Activated T-helper 2 cell treated with anti-CD3 and anti-CD28 coated beads, Interferon-gamma antibody, Interleukin-2, Interleukin-4, amounts not matched to agents 10 μg/mL and 5 μg/mL and 100 μg/mL, durations not matched to agents 14 hours and 24 hours and 36 hours (primary cell): ENCODE measurements around the gene KCTD3. TPM values are rescaled to one million over a fixed set of nuclear protein-coding genes. Genes with fewer than 3 reads are reported as not detected.

ENCODE experiments used
- DNase-seq: peaks from one replicate; pipeline ENCODE4 v3.0.0; 2021; ENCODE audit warnings: low spot score
- H3K27ac Mint-ChIP-seq: one replicate; pipeline ENCODE4 v1.8.0; 2021; ENCODE audit warnings: mixed read lengths
- H3K27me3 Mint-ChIP-seq: one replicate; pipeline ENCODE4 v1.8.0; 2021; ENCODE audit warnings: low read depth, mixed read lengths
- H3K36me3 Mint-ChIP-seq: one replicate; pipeline ENCODE4 v1.8.0; 2021; ENCODE audit warnings: low read depth, mixed read lengths
- H3K4me1 Mint-ChIP-seq: one replicate; pipeline ENCODE4 v1.8.0; 2021; ENCODE audit warnings: low read depth, mixed read lengths
- H3K4me3 Mint-ChIP-seq: one replicate; pipeline ENCODE4 v1.8.0; 2021; ENCODE audit warnings: low read depth, mild to moderate bottlenecking, moderate library complexity, mixed read lengths
- H3K9me3 Mint-ChIP-seq: one replicate; pipeline ENCODE4 v1.8.0; 2021; ENCODE audit warnings: mixed read lengths
- intact Hi-C: fragments of 100-400 bp; cut with micrococcal nuclease; formaldehyde crosslinking; loops from one replicate; pipeline ENCODE4 v1.15.1; 2023
- total RNA-seq: library from RNA; stranded (reverse); gene quantifications from 2 replicates; pipeline ENCODE4 v1.2.3, GENCODE V29; 2022

The KCTD3 gene
- total RNA-seq, 1 donor from 2014 or later = 6.8 TPM

- Mint-ChIP-seq H3K4me3 (no peak overlapping the region), H3K27ac (no peak overlapping the region), H3K9me3 (no peaks in the 10 kb centered on the region), H3K27me3 (no peaks in the 10 kb centered on the region), H3K4me1 (no peaks in the 10 kb centered on the region), H3K36me3 (no peaks in the 10 kb centered on the region)
- intact Hi-C loops = no loop called here
- no peak for DNase-seq
Measured at GRCh38 chr1:215625949-215626348, 58.8 kb downstream of the KCTD3 start.

GRCh38 chr1:215631040-215631439 lies 63.9 kb downstream of the KCTD3 start:
- H3K4me3 Mint-ChIP-seq = no peak overlapping the region
- no peaks in the 10 kb centered on the region for H3K4me1 Mint-ChIP-seq
- no peaks in the 10 kb centered on the region for H3K36me3 Mint-ChIP-seq
- DNase-seq = no peak
- intact Hi-C loops = no loop called here
- H3K9me3 Mint-ChIP-seq = no peaks in the 10 kb centered on the region
- H3K27me3 Mint-ChIP-seq = no peaks in the 10 kb centered on the region
- H3K27ac Mint-ChIP-seq = no peak overlapping the region

- no peak overlapping the region for H3K4me3 Mint-ChIP-seq
- no peak overlapping the region for H3K27ac Mint-ChIP-seq
- H3K27me3 Mint-ChIP-seq = no peaks in the 10 kb centered on the region
- DNase-seq = no peak
- no peaks in the 10 kb centered on the region for H3K36me3 Mint-ChIP-seq
- intact Hi-C loops = no loop called here
- no peaks in the 10 kb centered on the region for H3K4me1 Mint-ChIP-seq
- H3K9me3 Mint-ChIP-seq = no peaks in the 10 kb centered on the region
Measured at GRCh38 chr1:215631489-215631888, 64.4 kb downstream of the KCTD3 start.

GRCh38 chr1:215635827-215636226 lies 68.7 kb downstream of the KCTD3 start:
- Mint-ChIP-seq H3K27ac (no peak overlapping the region), H3K36me3 (no peaks in the 10 kb centered on the region), H3K4me1 (no peaks in the 10 kb centered on the region), H3K9me3 (no peaks in the 10 kb centered on the region), H3K4me3 (no peak overlapping the region), H3K27me3 (no peaks in the 10 kb centered on the region)
- intact Hi-C loops = no loop called here
- DNase-seq = no peak

- H3K9me3 Mint-ChIP-seq = no peaks in the 10 kb centered on the region
- no peak for DNase-seq
- H3K27me3 Mint-ChIP-seq = no peaks in the 10 kb centered on the region
- intact Hi-C loops = no loop called here
- no peaks in the 10 kb centered on the region for H3K4me1 Mint-ChIP-seq
- no peak overlapping the region for H3K27ac Mint-ChIP-seq
- no peak overlapping the region for H3K4me3 Mint-ChIP-seq
- H3K36me3 Mint-ChIP-seq = no peaks in the 10 kb centered on the region
Measured at GRCh38 chr1:215636258-215636965, 69.3 kb downstream of the KCTD3 start.

- Mint-ChIP-seq H3K27ac (no peak overlapping the region), H3K36me3 (no peaks in the 10 kb centered on the region), H3K27me3 (no peaks in the 10 kb centered on the region), H3K9me3 (no peaks in the 10 kb centered on the region), H3K4me1 (no peaks in the 10 kb centered on the region), H3K4me3 (no peak overlapping the region)
- no peak for DNase-seq
- intact Hi-C loops = no loop called here
Measured at GRCh38 chr1:215637041-215637573, 70.0 kb downstream of the KCTD3 start.

GRCh38 chr1:215640429-215641148 lies 73.5 kb downstream of the KCTD3 start:
- H3K27me3 Mint-ChIP-seq = no peaks in the 10 kb centered on the region
- no peaks in the 10 kb centered on the region for H3K4me1 Mint-ChIP-seq
- no peak for DNase-seq
- no peak overlapping the region for H3K4me3 Mint-ChIP-seq
- H3K27ac Mint-ChIP-seq = no peak overlapping the region
- no peaks in the 10 kb centered on the region for H3K36me3 Mint-ChIP-seq
- intact Hi-C loops = no loop called here
- H3K9me3 Mint-ChIP-seq = no peaks in the 10 kb centered on the region

GRCh38 chr1:215643592-215644321 lies 76.7 kb downstream of the KCTD3 start:
- no peak for DNase-seq
- no peak overlapping the region for H3K27ac Mint-ChIP-seq
- no peaks in the 10 kb centered on the region for H3K9me3 Mint-ChIP-seq
- H3K36me3 Mint-ChIP-seq = no peaks in the 10 kb centered on the region
- intact Hi-C loops = no loop called here
- no peaks in the 10 kb centered on the region for H3K27me3 Mint-ChIP-seq
- no peaks in the 10 kb centered on the region for H3K4me1 Mint-ChIP-seq
- H3K4me3 Mint-ChIP-seq = no peak overlapping the region

- intact Hi-C loops = no loop called here
- no peak overlapping the region for H3K27ac Mint-ChIP-seq
- H3K9me3 Mint-ChIP-seq = no peaks in the 10 kb centered on the region
- no peak overlapping the region for H3K4me3 Mint-ChIP-seq
- DNase-seq = no peak
- H3K4me1 Mint-ChIP-seq = no peaks in the 10 kb centered on the region
- H3K27me3 Mint-ChIP-seq = no peaks in the 10 kb centered on the region
- H3K36me3 Mint-ChIP-seq = no peaks in the 10 kb centered on the region
Measured at GRCh38 chr1:215645182-215645581, 78.1 kb downstream of the KCTD3 start.

GRCh38 chr1:215645861-215646260 lies 78.8 kb downstream of the KCTD3 start:
- Mint-ChIP-seq H3K27ac (no peak overlapping the region), H3K36me3 (no peaks in the 10 kb centered on the region), H3K4me3 (no peak overlapping the region), H3K9me3 (no peaks in the 10 kb centered on the region), H3K27me3 (no peaks in the 10 kb centered on the region), H3K4me1 (no peaks in the 10 kb centered on the region)
- intact Hi-C loops = no loop called here
- no peak for DNase-seq

- no peak for DNase-seq
- Mint-ChIP-seq H3K27ac (no peak overlapping the region), H3K36me3 (no peaks in the 10 kb centered on the region), H3K27me3 (no peaks in the 10 kb centered on the region), H3K9me3 (no peaks in the 10 kb centered on the region), H3K4me3 (no peak overlapping the region), H3K4me1 (no peaks in the 10 kb centered on the region)
- intact Hi-C loops = no loop called here
Measured at GRCh38 chr1:215647738-215648137, 80.6 kb downstream of the KCTD3 start.

- Mint-ChIP-seq H3K9me3 (no peaks in the 10 kb centered on the region), H3K27me3 (no peaks in the 10 kb centered on the region), H3K4me1 (no peaks in the 10 kb centered on the region), H3K4me3 (no peak overlapping the region), H3K27ac (no peak overlapping the region), H3K36me3 (no peaks in the 10 kb centered on the region)
- intact Hi-C loops = no loop called here
- DNase-seq = no peak
Measured at GRCh38 chr1:215648957-215649356, 81.9 kb downstream of the KCTD3 start.
